Stimulated activated CD8-positive, alpha-beta memory T cell treated with anti-CD3 and anti-CD28 coated beads, Interleukin-15, amount 100 ng/mL, for 4 hours (primary cell): ENCODE results near the gene CACNA1D.

Experiments used
- DNase-seq, 2 donors: peaks; one replicate each; pipeline ENCODE4 v3.0.0-alpha.2; 2020; ENCODE audit warnings: low read depth in 2 of 2

The CACNA1D gene

DNA sequence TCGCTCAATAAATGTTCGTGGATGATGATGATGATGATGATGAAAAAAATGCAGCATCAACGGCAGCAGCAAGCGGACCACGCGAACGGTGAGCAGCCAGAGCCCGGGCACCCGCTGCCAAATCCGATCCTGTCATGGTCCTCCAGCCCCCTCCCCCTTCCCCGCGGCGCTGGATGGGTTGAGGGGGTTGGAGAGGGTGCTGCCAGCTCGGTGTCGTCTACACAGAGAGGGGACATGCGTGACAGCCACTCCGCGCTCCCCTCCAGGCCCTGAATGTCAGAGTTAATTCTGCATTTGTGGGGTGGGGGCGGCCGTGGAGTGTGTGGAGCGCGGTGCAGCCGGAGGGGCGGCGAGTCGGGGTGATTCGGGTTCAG lies 722 bp downstream of the CACNA1D start:
- DNase-seq, result no peak

DNA sequence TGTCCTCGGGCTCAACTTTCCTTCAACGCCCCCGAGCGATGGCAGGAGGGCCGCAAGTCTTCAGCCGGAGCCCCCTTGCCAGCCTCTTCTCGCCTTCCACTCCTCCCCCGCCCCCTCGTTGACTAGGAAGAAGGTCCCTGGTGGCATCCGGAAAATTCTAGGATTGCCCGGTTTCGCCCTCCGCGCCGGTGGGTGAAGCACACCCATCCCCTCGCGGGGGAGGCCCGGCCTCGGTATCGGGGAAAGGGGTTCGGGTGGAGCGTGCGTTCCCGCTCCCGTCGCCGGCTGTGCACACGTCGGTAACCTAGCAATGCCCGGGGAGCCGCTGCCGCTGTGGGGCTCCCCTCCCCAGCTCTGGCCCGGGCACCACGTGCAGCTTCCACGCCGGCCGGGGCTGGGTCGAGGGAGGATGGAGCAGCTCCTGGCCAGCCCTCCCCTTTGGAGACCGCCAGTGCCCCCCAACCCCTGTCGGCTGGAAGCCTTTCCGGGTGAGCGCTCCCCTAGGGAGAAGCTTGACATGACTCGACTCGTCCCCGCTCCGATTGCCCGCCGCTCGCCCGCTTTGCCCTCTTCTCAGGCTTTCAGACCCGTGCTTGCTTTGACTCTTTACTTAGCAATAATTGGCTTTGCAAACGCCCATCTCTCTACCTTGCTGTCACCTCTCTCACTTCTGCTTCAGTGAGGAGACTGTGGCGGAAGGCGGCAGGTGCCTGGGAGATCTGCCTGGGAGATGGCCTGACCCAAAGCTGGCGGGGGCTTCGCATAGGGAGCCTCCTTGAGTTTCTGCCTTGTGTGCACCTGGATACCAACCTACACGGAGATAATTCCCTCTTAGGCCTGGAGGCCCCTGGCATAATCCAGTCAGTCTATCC lies 1.3 kb downstream of the CACNA1D start:
- no peak for DNase-seq

DNA sequence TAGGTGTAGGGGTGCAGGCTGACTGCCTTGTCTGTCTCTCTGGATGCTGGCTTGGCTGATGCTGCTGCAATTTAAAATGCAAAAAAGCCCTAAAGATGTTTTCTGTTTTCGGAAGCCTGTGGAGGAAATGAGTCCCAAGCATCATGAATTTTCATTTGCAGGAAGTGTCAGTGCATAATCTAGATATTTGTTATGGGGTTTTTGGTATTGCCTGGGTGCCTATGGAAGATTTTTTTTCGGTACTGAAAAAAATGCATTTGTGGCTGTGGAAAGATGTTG lies 1.9 kb downstream of the CACNA1D start:
- DNase-seq, result no peak

DNA sequence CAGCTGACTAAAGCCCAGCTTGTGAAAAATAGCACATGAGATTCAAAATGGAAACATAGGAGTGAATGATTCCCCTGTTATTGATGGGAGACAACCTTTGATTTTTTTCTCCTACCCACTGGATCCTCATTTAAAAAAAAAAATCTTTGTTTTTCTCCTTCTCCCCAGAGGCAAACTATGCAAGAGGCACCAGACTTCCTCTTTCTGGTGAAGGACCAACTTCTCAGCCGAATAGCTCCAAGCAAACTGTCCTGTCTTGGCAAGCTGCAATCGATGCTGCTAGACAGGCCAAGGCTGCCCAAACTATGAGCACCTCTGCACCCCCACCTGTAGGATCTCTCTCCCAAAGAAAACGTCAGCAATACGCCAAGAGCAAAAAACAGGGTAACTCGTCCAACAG lies 2.6 kb downstream of the CACNA1D start:
- DNase-seq, result no peak

DNA sequence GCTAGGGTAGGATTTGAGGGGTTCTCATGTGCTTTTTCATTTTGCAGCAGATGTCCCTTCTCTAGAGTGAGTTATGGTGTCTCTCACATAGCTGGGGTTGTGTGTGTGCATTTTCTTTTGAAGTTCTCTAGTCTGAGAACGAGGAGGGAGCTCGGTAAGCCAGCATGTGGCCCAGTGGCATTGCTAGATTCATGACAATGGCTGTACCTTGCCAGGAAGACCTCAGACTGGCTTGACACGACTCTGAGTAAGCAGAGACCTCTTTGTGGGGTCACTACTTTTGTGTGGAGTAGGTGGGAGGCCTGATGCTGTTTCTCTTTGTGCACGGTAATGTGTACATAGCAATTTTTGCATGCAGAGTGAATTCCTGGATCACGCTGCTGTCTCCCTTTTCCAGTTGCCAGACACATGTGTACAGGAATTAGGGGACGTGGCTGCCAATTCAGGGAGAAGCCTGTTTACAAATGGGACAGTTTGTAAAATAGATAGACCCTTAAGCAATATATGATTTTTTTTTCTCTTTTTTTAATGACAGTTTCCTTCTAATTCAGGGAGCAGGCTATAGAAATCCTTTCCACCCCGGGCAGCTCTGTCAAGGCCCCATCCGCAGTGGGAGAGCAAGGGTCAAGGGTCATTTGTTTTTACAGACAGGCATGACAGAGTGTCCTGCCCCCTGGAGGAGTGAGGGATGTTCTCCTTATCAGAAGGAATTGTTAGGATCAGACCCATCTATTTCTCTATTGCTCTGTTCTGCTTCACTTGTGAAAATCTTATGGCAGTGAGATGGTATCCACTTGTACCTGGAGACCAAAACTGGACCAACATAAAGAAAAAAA lies 4.6 kb downstream of the CACNA1D start:
- no peak for DNase-seq

DNA sequence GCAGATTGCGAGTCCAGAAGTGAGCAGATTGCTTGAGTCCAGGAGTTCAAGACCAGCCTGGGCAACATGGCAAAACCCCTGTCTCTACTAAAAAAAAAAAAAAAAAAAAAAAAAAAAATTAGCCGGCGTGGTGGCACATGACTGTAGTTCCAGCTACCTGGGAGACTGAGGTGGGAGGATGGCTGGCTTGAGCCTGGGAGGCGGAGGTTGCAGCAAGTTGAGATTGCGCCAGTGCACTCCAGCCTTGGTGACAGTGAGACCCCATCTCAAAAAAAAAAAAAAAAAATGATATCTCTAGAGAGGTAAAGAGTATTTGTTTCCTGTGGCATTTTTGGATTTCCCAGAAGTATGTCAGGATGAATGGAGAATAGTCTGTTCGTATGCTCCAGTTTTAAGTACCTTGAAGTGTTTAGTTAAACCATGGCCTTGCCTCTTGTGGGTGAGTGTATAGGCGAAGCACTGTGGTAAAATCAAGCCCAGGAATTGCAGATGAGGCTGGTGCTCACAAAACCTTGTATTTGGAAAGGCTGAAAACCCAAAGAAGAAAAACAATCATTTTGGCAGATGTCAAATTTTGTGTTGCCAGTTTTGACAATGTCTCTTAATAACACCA lies 5.9 kb downstream of the CACNA1D start:
- DNase-seq, result no peak

DNA sequence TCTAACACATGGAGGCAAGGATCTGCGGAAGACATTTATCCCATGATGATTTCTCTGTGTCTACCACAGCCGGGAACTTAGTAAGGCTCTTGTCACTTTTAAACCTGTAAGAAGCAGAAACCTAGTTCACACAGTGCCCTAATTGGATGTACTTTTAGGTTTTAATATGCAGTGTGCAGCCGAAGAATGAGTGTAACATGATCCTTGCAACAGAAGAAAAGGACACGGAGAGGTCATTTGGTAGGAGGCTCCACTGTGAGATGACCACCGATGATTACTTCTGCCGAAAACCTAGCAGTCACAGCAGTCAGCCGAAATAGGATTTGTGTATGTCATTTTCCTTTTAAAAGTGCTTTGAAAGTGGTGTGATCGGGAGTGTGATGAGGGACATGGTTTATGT lies 6.8 kb downstream of the CACNA1D start:
- no peak for DNase-seq

DNA sequence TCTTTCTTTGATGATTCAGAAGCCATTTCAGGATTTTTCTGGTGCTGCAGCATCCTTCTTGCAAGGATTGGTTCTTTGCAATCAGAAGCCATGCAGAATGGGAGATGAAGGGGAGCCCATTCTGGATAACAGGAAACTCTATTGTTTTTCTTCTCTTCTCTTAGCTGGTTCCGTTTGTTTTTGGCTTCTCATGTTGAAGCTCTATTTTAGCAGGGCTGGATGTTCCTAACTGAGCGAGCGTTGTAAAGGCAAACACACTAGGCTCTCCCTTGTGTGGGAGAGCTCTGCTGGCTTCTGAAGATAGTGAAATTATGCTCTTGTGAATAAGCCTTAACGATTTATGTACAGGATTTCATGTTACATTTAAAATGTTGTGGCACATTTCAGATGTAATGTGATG lies 8.3 kb downstream of the CACNA1D start:
- DNase-seq, result no peak

DNA sequence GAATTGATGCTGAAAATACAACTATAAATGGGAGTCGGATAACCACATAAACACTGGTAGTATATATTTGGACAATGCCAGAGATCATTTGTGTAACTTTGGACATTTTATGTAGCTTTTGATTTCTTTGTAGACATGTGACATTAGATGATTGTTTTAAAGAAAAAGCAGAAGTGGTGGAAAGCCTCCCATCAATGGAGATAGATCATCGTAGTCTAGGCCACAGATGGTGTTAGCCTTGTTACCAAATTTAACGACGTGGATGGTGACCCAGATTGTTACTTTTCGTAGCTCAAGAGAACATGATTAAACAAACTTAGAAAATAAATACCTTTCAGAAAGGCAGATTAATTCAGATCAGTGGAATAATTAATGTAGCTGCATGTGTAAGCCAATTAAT lies 8.8 kb downstream of the CACNA1D start:
- no peak for DNase-seq

DNA sequence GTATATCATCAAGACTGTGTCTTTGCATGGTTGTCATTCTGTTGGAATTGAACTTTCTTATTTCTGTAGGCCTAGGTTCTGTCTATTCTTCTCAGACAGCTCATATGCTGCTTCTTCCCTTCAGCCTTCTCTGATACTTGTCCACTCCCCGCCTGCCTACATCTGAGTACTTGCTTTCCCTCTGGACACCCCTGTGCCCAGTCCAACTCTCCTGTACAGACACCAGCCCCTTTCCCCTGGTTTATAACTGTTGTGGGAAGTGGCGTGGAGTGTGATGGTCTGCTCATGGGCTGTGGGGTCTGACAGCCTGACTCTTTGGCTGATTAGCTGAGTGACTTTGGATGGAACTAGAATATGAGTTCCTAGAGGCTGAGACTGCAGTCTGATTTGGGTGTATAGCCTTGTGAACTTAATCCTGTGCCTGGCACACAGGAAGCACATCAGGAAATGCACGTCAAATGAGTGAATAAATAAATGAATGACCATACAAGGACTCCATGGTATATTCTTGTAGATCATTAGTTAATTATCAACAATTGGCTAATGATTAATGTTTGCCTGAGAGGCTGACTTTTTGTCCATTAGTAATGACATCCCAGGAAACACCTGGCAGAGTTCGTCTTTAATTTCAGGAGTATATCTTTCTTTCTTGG lies 11.8 kb downstream of the CACNA1D start:
- no peak for DNase-seq

DNA sequence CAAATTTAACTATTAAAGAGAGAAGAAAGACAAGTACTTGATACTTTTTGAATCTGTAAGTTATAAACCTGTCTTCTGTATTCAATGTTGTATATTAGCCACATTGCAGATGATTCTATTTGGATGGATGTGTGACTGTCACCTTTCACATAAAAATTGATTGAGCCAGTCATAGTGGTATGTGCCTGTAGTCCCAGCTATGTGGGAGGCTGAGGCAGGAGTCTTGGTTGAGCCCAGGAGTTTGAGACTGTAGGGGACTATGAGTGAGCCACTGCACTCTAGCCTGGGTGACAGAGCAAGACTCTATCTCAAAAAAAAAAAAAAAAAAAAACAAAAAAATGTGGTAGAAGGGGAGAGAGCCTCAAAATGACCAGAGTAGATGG lies 12.3 kb downstream of the CACNA1D start:
- no peak for DNase-seq

DNA sequence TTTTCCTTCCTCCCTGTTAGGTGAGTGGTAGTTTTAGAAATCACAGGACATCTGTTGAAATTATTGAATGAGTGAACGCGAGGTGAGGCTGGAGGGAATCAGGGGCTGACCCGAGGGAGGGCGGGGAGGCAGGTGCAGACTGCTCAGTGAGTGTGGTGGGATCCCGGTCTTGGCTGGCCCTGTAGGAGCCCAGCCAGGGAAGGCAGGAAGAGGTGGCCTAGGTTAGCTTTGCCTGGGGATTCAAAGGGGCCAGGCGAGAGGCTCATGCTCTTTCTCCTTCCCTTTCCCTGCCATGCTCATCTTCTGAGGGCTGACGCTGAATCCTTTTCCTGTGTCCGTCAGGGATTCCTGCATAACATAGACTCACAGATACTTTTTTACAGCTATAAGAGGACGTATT lies 15.1 kb downstream of the CACNA1D start:
- no peak for DNase-seq

DNA sequence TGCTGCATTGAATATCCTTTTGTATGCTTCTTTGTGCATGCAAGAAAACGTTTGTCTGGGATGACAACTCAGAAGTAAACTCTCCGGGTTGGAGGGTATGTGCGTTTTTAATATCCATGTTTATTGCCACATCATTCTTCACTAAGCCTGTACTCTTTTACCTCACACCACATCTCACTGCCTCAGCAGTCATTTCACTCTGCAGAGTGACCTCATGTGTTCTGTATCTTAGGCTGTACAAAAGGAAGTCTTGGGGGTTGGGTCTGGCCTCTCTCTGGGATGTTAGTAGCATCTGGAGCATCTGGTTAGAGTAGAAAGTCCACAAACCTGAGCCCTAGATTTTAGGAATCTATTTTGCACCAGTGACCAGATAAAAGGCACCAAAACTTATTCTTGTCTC lies 16.1 kb downstream of the CACNA1D start:
- no peak for DNase-seq

DNA sequence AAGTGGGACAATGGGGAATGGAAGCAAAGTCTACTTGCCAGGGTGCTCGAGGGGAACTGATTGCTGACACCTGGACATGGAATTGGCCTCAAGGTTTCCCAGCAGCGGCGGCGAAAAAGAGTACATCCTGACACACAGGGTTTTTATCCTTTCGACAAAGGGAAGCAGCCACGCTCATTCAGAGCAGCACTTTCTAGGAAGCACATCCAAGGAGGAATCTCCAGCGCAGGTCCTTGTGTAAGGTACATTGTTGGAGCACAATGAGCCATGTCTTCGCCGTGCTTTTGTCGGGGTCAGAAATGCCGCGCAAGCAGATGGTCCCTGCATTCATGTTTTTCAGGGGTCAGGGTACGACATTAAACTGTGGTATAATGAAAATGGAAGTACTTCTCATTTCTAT lies 16.8 kb downstream of the CACNA1D start:
- no peak for DNase-seq

DNA sequence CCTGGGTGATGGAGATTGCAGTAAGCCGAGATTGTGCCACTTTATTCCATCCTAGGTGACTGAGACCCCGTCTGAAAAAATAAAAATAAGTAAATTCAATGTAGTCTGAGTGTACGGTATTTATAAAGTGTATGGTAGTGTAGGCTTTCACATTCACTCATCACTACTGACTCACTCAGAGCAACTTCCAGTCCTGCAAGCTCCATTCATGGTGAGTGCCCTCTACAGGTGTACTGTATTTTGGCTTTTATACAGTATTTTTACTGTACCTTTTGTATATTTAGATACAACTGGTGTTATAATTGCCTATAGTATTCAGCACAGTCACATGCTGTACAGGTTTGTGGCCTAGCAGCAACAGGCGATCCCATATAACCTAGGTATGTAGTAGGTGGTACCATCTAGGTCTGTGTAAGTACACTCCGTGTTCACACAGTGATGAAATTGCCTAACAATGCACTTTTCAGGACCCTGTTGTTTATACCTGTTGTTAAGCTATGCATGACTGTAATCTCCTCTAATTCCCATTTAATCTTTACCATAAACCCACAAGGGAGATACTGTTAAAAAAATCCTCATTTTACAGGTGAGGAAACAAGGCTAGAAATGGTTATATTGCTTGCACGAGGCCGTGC lies 19.3 kb downstream of the CACNA1D start:
- no peak for DNase-seq

DNA sequence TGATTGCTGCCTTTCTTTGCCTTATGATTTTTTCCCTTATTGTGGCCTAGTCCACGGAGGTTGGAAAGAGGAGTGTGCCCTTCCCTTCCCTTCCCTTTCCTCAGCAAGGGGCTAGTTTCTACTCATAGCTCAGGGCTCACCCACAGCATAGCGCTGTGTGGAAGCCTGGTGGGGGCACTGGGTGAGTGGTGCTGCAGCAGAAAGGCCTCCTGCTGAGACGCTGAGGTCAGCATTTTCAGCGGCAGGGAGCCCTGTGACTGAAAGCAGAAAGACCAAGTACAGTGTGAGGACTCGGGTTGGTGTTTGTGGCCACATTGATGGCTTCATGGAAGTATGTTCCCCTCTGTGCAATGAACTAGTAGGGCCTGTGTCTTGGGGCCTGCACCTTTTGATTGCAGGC lies 21.9 kb downstream of the CACNA1D start:
- DNase-seq, result no peak

DNA sequence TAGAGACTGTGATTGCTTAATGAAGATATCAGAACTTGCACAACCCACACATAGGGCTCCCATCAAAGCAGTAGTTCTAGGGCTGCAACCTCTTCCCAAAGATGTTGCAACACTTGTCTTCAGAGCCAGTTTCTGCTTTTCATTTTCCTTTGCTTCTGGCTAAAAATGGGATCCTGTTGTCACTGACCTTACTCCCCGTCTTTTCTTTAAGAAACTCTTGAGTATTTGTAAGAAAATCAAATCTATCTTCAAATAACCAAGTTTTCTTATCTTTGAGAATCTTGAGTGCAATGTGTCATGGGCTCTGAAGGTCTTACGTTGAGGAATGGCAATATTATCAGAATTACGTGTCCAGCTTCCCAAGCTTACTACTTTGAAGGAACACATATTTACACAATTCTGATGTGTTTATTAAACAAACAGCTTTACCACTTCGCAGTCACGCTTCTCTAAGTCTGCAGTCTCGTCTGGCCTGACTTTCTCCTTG lies 24.1 kb downstream of the CACNA1D start:
- no peak for DNase-seq

DNA sequence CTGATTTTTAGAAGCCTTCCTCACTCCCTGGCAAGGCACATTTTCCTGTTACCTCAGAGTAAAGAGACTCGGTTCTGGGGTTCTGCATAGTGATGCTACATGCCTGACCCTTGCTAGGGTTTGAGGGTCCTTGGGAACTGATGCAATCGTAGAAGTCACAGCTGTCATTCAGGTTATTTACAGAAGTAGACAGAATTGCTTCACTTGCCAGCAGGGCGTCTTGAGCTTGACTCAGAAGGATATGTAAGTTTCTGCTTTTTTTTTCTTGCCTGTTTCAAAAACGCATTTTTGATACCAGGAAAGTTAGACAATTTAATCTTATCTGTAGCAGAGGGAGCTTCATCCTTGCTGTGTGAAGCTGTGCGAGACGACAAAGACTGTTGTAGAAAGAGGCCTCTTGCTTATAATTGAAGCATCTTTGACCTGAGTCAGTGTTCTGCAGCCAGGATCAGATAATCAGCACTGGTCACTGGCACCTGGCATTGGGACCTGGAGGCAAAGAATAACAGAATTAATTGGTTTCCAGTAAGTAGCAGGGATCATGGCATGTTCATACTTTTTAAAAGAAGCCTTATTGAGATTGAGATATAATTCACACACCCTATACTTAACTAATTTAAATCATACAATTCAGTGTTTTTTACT lies 24.8 kb downstream of the CACNA1D start:
- no peak for DNase-seq

DNA sequence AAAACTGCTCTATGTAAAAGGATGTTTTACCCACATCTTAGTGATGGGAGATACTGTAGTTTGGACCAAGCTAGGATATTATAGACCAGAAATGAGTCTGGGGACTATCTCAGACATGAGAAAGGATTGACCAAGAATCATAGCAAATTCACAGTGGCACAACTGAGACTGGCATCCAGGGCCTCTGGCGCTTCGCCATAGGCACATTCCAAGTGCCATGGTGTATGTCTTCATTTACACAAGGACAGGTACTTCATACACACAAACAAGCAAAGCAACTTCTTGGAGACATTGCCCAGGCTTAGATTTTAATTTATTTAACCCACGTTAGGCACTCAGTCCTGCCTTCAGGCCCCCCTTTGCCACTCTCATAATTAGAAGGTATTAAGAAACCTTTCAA lies 28.9 kb downstream of the CACNA1D start:
- no peak for DNase-seq

DNA sequence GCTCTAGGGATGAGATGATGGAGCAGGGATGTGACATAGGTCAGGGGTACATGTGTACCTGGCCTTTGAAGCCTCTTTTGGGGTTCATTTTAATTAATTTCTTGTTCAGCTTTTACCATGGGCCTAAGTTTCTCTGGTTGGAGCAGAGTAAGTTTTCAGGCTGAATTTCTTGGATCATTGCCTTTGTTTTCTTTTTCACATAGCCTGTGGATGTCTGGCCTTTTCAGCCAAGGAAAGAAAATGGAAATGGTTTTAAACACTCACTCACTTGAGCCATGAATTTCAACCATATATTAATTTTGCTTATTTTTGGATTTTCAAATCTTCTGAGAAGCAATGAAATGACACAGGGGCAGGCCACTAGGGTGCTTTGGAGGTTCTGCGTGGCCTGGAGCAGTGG lies 30.2 kb downstream of the CACNA1D start:
- no peak for DNase-seq
